Measurements from ENCODE around the gene XPA.
"Not testable (repeated sequence)": the region's sequence is repeated elsewhere in the genome, so short reads cannot be mapped to it uniquely, and the experiment has no call there.

The XPA gene

GRCh38 chr9:97703437-97704344, 6.6 kb upstream of the XPA start:
- no peak for DNase-seq

GRCh38 chr9:97699824-97700223, 2.7 kb upstream of the XPA start:
- DNase-seq: not testable (repeated sequence)

GRCh38 chr9:97699281-97699680, 2.1 kb upstream of the XPA start:
- DNase-seq: not testable (repeated sequence)

GRCh38 chr9:97698865-97699264, 1.7 kb upstream of the XPA start:
- DNase-seq: no peak

DNA sequence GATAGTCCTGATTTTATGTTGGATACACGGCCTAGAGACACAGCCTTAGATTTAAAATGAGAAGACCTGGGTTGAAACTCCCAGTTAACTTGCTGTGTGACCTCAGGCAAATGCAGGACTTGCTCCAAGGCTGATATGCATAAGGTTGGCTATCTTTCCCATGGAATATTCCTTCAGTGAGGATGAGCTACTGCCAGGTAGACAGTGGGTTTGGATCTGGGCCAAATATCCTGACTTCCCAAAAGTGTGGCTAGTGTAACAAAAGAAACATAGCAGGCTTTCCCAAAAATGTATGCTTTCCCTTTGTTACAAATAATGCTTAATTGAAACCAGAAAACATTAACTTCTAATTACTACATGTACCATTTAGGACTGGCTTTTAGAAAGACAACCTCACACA, 697 bp upstream of the XPA start:
- no peak for DNase-seq

- no peak for DNase-seq
These were observed 941 bp downstream of the XPA start for GRCh38 chr9:97695995-97696802.

DNA sequence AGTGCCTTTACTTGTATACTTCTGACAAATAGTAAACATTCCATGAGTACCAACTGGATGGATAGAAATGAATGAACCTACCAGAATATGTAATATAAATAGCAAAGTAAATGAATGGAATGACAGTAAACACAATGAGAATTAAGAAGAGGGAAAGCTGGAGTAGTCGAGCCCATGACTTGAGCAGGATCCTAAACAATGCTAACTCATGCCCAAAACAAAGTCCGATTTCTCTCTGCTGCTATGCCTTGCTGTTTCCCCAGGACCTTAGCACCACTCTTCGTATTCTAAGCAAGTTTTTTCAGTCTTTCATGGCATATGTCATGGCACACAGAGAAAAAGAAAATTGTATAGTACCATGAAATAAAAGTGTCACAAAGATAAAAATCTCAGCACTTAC, 1.8 kb downstream of the XPA start:
- no peak for DNase-seq

DNA sequence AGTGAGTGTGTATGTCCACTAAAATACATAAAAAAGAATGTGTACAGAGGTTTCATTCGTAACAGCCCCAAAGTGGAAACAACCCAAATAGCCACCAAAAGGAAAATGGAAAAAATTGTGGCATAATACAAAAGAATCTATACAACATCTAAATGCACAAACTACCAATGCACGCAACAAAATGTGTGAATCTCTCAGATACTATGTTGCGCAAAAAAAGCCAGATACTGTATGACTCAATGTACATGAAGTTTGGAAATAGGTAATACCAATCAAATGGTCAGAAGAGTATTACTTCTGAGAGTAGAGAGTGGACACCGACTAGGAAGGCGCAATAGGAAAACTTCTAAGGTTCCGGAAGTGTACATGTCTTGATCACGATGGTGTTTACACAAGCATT, 2.4 kb downstream of the XPA start:
- DNase-seq: no peak

DNA sequence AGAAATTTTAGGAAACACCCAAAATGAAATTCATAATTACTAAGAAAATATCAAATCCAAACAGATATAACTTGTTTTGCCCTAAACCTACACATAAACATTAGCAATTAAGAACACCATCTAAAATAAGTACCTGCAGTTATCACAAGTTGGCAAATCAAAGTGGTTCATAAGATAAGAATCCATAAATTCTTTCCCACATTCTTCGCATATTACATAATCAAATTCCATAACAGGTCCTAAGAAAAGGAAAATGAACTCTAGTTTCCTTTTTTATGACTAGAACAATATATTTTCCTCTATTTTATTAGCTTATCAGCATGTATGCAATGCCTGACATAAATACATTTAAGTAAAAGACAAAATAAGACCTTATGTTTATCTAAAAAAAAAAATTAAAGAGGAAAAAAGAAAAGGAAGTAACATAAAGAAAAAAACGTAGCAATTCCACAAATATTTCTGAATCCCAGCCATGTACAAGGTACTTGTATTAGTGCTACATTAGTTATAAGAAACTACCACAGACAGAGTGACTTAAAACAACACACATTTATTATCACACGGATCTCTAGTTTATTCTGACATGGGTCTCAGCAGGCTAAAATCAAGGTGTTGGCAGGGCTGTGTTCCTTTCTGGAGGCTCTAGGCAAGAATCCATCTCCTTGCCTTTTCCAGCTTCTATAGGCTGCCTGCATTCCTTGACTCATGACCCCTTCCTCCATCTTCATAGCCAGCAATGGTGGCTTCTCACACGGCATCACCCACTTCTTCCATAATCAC, 7.5 kb downstream of the XPA start:
- DNase-seq: no peak

- no peak for DNase-seq
These were observed 8.5 kb downstream of the XPA start for GRCh38 chr9:97688654-97689053.

DNA sequence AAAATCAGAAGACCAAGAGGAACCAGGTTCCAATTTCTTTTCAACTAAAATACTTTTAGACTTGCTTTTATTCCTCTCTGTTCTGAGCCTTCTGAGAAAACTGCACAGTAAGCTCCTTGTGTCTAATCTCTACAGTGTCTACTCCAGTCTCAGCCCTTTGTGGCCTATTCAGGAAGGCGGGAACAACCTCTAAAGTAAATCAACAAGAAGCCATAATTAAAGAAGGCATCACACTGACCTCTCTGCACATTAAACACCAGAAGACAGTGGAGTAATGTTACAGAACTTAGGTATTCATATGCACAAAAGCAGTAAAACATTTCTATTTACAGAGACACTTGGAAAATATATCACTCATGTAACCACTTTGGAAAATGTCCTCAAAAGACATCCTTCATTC, 14.9 kb downstream of the XPA start:
- DNase-seq: no peak

- DNase-seq: no peak
These were observed 21.5 kb downstream of the XPA start for GRCh38 chr9:97675655-97676054.

DNA sequence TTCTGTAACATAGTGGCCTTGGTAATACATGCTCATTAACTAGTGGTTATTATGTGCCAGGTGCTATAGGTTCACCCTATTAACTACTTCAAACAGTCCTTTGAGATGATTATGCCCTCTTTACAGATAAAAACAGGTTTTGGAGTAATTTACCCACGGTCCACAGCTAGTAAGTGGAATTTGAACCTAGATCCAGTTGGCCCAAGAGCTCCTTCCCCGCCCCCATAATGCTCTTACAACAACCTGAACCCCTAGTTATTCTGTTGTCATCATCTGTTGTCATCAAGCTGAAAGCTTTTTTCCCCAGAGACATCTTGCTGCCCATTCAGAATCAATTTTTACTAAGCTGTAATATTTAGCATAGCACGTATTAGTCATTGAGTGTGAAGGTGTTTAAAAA, 23.2 kb downstream of the XPA start:
- DNase-seq: no peak

- DNase-seq: no peak
These were observed 24.7 kb downstream of the XPA start for GRCh38 chr9:97672403-97672802.

DNA sequence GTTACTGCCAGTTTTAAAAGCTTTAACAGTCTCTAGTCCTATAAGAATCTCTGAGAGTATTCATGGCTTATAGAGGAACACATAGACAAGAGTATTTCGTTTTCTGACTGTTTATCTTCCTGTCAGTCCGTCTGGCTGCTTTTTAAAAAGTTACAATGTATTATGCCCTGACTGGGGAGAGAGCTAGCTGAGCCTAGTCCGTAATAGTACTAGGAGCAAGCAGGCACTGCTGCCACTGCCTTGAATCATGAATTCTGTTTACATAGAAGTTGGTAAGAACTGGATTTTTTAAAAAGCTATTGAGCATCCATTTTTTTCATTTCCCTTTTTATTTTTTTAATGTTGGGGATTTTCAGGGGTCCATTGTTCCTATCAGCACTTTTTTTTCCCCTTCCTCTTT, 26.6 kb downstream of the XPA start:
- no peak for DNase-seq

DNA sequence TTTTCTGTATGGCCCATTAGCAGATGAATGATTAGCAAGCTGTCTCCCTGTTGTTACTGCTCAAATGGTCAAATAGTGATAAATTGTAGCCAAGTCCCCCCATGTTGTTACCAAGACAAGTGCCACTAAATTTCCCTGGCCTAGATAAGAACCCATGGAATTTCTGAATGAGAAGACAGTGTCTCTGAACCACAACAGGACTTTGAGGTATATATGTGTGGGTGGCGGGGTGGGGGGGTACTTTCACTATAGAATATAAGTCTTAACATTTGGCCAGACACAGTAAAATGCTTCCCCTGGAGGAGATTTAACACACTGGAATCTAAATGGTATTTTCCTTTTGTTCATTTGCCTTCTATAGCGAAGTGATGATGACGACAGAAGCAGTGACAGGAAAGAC, 28.7 kb downstream of the XPA start:
- DNase-seq: no peak

DNA sequence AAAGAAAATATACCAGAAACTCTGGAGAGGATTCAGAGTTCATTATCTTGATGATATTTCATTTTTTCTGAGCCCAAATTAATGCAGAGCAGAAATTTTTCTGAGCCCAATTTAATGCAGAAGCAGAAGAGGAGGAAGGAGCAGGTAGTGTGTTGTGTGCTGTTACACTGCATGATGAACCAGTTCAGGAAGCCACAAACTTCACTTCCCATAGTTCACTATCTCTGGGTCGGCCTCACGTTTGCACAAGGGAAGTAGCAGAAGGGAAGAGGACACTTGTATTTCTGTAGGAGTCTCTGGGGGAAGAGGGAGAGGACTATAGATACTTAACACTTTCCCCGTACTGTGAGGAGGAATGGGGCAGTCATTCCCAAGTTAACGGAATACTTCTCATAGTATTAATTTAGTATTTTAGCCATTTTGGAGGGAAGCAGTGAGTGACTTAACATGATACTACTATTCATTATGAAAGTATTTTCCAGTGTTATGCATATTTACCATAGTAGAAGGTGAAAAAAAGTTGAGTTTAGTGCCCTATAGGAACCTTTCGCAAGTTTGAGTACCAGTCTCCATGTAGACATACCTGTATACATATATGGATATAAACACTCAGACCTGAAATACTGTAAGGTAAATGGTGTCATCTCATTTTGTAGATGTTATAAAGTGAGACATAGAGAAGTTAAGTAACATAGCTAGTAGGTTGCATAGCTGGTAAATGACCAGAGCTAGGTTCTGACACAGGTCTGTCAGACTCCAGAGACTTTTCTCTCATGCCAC, 30.0 kb downstream of the XPA start:
- DNase-seq: no peak

GRCh38 chr9:97665742-97666141, 31.4 kb downstream of the XPA start:
- DNase-seq: no peak

DNA sequence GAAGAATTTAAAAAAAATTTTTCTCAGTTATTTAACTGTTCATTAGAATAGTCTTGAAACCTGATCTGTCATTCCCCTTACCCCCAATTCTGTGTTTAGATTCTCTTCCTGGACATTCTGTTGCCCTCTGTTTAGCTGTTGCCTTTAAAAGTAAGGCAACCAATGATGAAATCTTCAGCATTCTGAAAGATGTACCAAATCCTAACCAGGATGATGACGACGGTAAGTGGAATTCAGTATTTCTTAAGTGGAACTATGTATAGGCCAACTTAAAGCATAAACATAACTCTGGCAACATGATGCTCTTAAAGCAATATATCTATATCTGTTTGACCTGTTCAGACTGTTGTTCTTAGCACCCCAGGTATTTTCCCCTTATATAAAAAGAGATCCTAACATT, 36.3 kb downstream of the XPA start:
- DNase-seq: no peak

- no peak for DNase-seq
These were observed 36.8 kb downstream of the XPA start for GRCh38 chr9:97660340-97660739.

GRCh38 chr9:97659771-97660170, 37.4 kb downstream of the XPA start:
- no peak for DNase-seq

DNA sequence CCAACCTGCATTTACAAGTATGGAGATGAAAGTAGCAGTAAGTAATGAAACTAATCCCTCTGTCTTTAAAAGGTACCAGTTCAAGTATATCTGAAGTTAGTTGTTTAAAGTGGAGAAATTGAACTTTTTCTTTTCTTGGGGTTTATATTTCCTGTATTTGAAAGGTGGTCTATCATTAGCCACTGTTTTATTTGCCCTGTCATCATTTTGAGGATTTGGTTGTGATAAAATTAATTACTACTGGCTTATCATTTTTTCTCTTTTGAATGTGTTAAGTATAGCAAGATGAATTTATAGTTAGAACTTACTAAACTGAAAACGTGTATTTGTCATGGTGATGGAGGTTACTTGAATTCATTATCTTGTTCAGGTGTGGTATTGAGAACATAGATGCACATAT, 38.4 kb downstream of the XPA start:
- DNase-seq: no peak

- DNase-seq: no peak
These were observed 45.5 kb downstream of the XPA start for GRCh38 chr9:97651646-97652045.

Measured in activated CD8-positive, alpha-beta memory T cell treated with anti-CD3 and anti-CD28 coated beads for 24 hours (primary cell).